Daoy (cell line): ENCODE results near the gene FMNL3. TPM values are rescaled to one million over a fixed set of nuclear protein-coding genes. Genes with fewer than 3 reads are reported as not detected.

ENCODE experiments used
- DNase-seq: peaks from one replicate; pipeline ENCODE4 v3.0.0-alpha.2; 2015; ENCODE audit warnings: low read depth
- total RNA-seq: library from RNA; depleted of rRNA; stranded (reverse); fragments of >200 nt; shearing (Covaris generic); gene quantifications from 2 replicates; pipeline ENCODE4 v1.2.3, GENCODE V29; 2014; rRNA removed

The FMNL3 gene
- total RNA-seq, 1 experiment from 2014 or later, result 41.9 TPM

GRCh38 chr12:49604856-49605255, 102.3 kb downstream of the FMNL3 start:
- DNase-seq, result no peak

GRCh38 chr12:49603721-49604120, 103.5 kb downstream of the FMNL3 start:
- DNase-seq, result no peak

- no peak for DNase-seq
Observed at GRCh38 chr12:49599961-49600360, 107.2 kb downstream of the FMNL3 start.

- no peak for DNase-seq
Observed at GRCh38 chr12:49598527-49598926, 108.7 kb downstream of the FMNL3 start.

GRCh38 chr12:49588721-49589516, 118.3 kb downstream of the FMNL3 start:
- peak; percentile 23 for DNase-seq

GRCh38 chr12:49588281-49588680, 118.9 kb downstream of the FMNL3 start:
- DNase-seq, result no peak

- no peak for DNase-seq
Observed at GRCh38 chr12:49587174-49587908, 119.9 kb downstream of the FMNL3 start.

Other genes with a start within 250 kb of the FMNL3 start
- gene KCNH3, start 168.4 kb downstream of the FMNL3 start, total RNA-seq, result 0.40 TPM in 1 of 2 replicates, not detected in the other
- gene MCRS1, start 139.3 kb downstream of the FMNL3 start, total RNA-seq, result 92.9 and 102 TPM in 2 replicates
- gene FAM186B, start 101.8 kb downstream of the FMNL3 start, total RNA-seq, result 0.17 and 0.30 TPM in 2 replicates
- gene PRPF40B, start 83.8 kb downstream of the FMNL3 start, total RNA-seq, result 5.3 and 5.9 TPM in 2 replicates
- gene TMBIM6, start 34.2 kb upstream of the FMNL3 start, total RNA-seq, result 379 and 454 TPM in 2 replicates
- gene NCKAP5L, start 121.0 kb upstream of the FMNL3 start, total RNA-seq, result 12.9 and 14.3 TPM in 2 replicates
- 4.7 and 6.4 TPM in 2 replicates for gene BCDIN3D, start 135.7 kb upstream of the FMNL3 start, total RNA-seq
- 0.34 TPM in 1 of 2 replicates, not detected in the other for gene FAIM2, start 196.5 kb upstream of the FMNL3 start, total RNA-seq
- not detected in 2 replicates for gene AQP2, start 243.3 kb upstream of the FMNL3 start, total RNA-seq